Forelimb muscle (tissue), 1 donor: ENCODE data around the gene PARD3B. TPM values are rescaled to one million over a fixed set of nuclear protein-coding genes. Genes with fewer than 3 reads are reported as not detected.

Experiments
- DNase-seq: peaks from one replicate; pipeline ENCODE4 v3.0.0-alpha.2; 2013; ENCODE audit warnings: low read depth
- polyA plus RNA-seq: library from polyadenylated mRNA; unstranded; fragments of 120-200 nt; gene quantifications from one replicate; pipeline ENCODE4 v1.2.1, GENCODE V29; 2013; ENCODE audit not compliant: insufficient read length

PARD3B gene
- polyA plus RNA-seq, 1 donor: 6.8 TPM

- no peak for DNase-seq
These were observed 951.1 kb downstream of the PARD3B start for GRCh38 chr2:205496370-205496769.

GRCh38 chr2:205496772-205497171 lies 951.5 kb downstream of the PARD3B start:
- no peak for DNase-seq

- no peak for DNase-seq
These were observed 953.7 kb downstream of the PARD3B start for GRCh38 chr2:205499006-205499405.

GRCh38 chr2:205500065-205500464 lies 954.8 kb downstream of the PARD3B start:
- DNase-seq: no peak

- DNase-seq: no peak
These were observed 955.7 kb downstream of the PARD3B start for GRCh38 chr2:205500951-205501350.

GRCh38 chr2:205501826-205502225 lies 956.6 kb downstream of the PARD3B start:
- no peak for DNase-seq

GRCh38 chr2:205505371-205505770 lies 960.1 kb downstream of the PARD3B start:
- DNase-seq: no peak

- no peak for DNase-seq
These were observed 964.4 kb downstream of the PARD3B start for GRCh38 chr2:205509655-205510054.

GRCh38 chr2:205510345-205510744 lies 965.1 kb downstream of the PARD3B start:
- DNase-seq: no peak

- no peak for DNase-seq
These were observed 965.9 kb downstream of the PARD3B start for GRCh38 chr2:205511221-205511620.

- DNase-seq: no peak
These were observed 966.4 kb downstream of the PARD3B start for GRCh38 chr2:205511641-205512040.

GRCh38 chr2:205520311-205520710 lies 975.0 kb downstream of the PARD3B start:
- no peak for DNase-seq

- no peak for DNase-seq
These were observed 979.4 kb downstream of the PARD3B start for GRCh38 chr2:205524656-205525055.

- no peak for DNase-seq
These were observed 982.5 kb downstream of the PARD3B start for GRCh38 chr2:205527801-205528200.

GRCh38 chr2:205531072-205531471 lies 985.8 kb downstream of the PARD3B start:
- DNase-seq: no peak

- no peak for DNase-seq
These were observed 986.3 kb downstream of the PARD3B start for GRCh38 chr2:205531489-205532148.

GRCh38 chr2:205535001-205535400 lies 989.7 kb downstream of the PARD3B start:
- DNase-seq: no peak

- DNase-seq: no peak
These were observed 994.3 kb downstream of the PARD3B start for GRCh38 chr2:205539603-205540002.

GRCh38 chr2:205540036-205540435 lies 994.8 kb downstream of the PARD3B start:
- no peak for DNase-seq

- DNase-seq: no peak
These were observed 998.1 kb downstream of the PARD3B start for GRCh38 chr2:205543262-205543843.

- no peak for DNase-seq
These were observed 998.8 kb downstream of the PARD3B start for GRCh38 chr2:205543937-205544702.

- DNase-seq: no peak
These were observed 1000.9 kb downstream of the PARD3B start for GRCh38 chr2:205545971-205546816.
